ENCODE data around the gene HMX1.

Gene HMX1

GRCh38 chr4:8892556-8893226, 21.1 kb upstream of the HMX1 start:
- no peak for DNase-seq (ENCODE audit: low read depth in 2 of 2)

- no peak for DNase-seq (ENCODE audit: low read depth in 2 of 2)
These were observed 20.3 kb upstream of the HMX1 start for GRCh38 chr4:8891646-8892555.

GRCh38 chr4:8891255-8891645, 19.6 kb upstream of the HMX1 start:
- no peak for DNase-seq (ENCODE audit: low read depth in 2 of 2)

GRCh38 chr4:8888856-8889255, 17.2 kb upstream of the HMX1 start:
- no peak for DNase-seq (ENCODE audit: low read depth in 2 of 2)

- no peak for DNase-seq (ENCODE audit: low read depth in 2 of 2)
These were observed 15.2 kb upstream of the HMX1 start for GRCh38 chr4:8886612-8887406.

GRCh38 chr4:8882239-8882638, 10.6 kb upstream of the HMX1 start:
- DNase-seq (ENCODE audit: low read depth in 2 of 2), result no peak

GRCh38 chr4:8880851-8881250, 9.2 kb upstream of the HMX1 start:
- no peak for DNase-seq (ENCODE audit: low read depth in 2 of 2)

- no peak for DNase-seq (ENCODE audit: low read depth in 2 of 2)
These were observed 7.9 kb upstream of the HMX1 start for GRCh38 chr4:8879574-8879973.

GRCh38 chr4:8878421-8878820, 6.8 kb upstream of the HMX1 start:
- DNase-seq (ENCODE audit: low read depth in 2 of 2), result no peak

GRCh38 chr4:8877780-8878040, 6.1 kb upstream of the HMX1 start:
- DNase-seq (ENCODE audit: low read depth in 2 of 2), result no peak

- DNase-seq (ENCODE audit: low read depth in 2 of 2), result no peak
These were observed 5.5 kb upstream of the HMX1 start for GRCh38 chr4:8876982-8877779.

- no peak for DNase-seq (ENCODE audit: low read depth in 2 of 2)
These were observed 3.4 kb upstream of the HMX1 start for GRCh38 chr4:8874896-8875680.

GRCh38 chr4:8874003-8874895, 2.6 kb upstream of the HMX1 start:
- DNase-seq (ENCODE audit: low read depth in 2 of 2), result no peak

- DNase-seq (ENCODE audit: low read depth in 2 of 2), result no peak
These were observed 1.0 kb upstream of the HMX1 start for GRCh38 chr4:8872402-8873291.

- no peak for DNase-seq (ENCODE audit: low read depth in 2 of 2)
These were observed 807 bp downstream of the HMX1 start for GRCh38 chr4:8870647-8871416.

GRCh38 chr4:8869898-8870646, 1.6 kb downstream of the HMX1 start:
- no peak for DNase-seq (ENCODE audit: low read depth in 2 of 2)

Data from stimulated activated CD8-positive, alpha-beta memory T cell treated with anti-CD3 and anti-CD28 coated beads, Interleukin-7, amount 100 ng/mL, for 1 hour (primary cell).